Stimulated activated CD4-positive, alpha-beta T cell treated with anti-CD3 and anti-CD28 coated beads, Interleukin-12 subunit alpha, Interleukin-12 subunit beta, amount 100 ng/mL, for 24 hours (primary cell): ENCODE data around the gene HAPSTR1.
"Not testable (repeated sequence)": the region's sequence is repeated elsewhere in the genome, so short reads cannot be mapped to it uniquely, and the experiment has no call there.

ENCODE experiments used
- DNase-seq, 2 experiments: peaks; one replicate each; pipeline ENCODE4 v3.0.0-alpha.2; 2020; ENCODE audit warnings: low read depth in 2 of 2

The HAPSTR1 gene

GRCh38 chr16:9071377-9071776 lies 20.1 kb upstream of the HAPSTR1 start:
- no peak for DNase-seq

DNA sequence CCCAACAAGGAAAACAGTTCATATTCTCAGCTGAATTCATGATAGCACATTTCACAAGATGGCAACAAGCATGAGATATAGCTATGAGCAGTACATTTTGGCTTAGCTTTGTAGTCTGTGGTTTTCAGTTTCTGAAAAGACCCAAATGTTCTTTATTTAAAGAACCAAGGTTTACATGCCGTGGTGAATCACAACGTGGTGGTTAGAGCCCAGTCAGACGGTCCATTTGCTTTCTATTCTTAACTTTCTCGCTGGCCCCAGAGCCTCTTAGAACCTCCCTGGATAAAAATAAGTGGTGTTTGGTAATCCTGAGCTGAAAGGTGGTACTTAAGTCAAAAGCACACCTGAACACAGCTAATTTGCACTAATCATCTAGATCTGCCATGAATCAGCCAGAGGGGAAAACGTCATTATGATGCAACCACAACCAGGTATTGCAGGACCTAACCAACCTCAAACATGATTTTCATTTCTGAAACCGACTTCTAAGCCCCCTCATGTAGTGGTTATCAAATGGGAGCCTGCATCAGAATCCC lies 18.6 kb upstream of the HAPSTR1 start:
- no peak for DNase-seq

- no peak for DNase-seq
Measured at GRCh38 chr16:9075299-9076071, 16.0 kb upstream of the HAPSTR1 start.

DNA sequence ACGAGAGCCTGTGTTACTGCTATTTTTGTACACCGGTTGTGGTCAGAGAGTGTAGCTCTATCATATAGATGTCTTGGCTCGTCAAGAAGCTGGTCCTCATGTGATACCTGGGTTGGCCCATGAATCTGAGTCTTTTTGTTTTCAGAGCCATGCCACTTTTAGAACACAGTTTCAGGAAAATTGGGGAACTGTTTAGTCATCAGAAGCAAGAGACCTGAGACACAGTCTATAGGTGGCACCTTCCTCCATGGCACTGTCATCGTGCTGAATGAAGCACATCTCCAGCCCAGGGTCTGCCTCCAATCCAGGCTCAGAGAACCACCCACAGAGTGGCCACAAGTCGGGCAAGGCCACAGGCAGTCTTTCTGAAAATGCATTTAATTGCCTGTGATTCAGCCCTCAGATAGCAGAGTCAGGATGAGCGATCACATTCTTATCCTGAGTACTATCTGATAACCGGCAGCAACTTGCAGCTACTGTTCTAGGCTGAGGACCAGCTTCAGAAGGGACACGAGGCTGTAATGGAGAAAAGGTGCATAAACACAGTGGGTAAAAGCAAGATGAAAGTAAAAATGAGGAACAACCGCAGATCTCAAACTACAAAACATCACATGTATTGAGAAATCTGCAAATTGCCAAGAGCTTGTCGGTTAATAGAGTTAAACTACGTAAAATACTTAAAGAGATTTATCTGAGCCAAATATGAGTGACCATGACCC lies 14.2 kb upstream of the HAPSTR1 start:
- DNase-seq = no peak

GRCh38 chr16:9078467-9079429 lies 12.7 kb upstream of the HAPSTR1 start:
- DNase-seq = peak in 1 of 2 experiments; percentile 36

DNA sequence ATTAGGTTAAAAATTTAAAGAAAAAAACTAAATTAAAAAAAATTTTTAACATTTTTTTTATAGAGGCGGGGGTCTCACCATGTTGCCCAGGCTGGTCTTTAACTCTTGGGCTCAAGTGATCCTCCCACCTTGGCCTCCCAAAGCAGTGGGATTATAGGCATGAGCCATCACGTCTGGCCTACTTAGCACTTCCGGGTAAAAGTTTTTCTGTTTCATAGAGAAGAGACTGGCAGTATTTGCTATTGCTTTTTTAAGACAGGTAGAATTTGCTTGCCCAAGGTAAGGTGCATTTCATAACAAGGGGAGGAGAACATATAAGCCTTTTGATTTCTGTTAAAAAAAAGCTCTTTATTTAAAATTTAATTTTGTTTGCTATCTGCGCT lies 12.0 kb upstream of the HAPSTR1 start:
- no peak for DNase-seq

DNA sequence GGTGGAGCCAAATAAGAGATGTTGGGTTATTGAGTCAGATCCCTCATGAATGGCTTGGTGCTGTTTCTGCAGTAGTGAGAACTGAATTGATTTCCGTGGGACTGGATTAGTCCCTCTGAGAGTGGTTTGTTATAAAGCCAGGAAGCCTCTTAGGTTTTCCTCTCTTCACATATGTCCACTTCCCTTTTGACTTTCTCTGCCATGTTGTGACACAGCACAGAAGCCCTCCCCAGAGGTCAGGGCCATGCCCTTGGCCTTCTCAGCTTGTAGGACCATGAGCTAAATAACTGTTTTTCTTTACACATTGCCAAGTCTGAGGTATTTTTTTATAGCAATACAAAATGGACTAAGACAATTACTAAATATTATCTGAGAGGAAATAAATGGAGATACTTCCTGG lies 10.3 kb upstream of the HAPSTR1 start:
- DNase-seq = no peak

DNA sequence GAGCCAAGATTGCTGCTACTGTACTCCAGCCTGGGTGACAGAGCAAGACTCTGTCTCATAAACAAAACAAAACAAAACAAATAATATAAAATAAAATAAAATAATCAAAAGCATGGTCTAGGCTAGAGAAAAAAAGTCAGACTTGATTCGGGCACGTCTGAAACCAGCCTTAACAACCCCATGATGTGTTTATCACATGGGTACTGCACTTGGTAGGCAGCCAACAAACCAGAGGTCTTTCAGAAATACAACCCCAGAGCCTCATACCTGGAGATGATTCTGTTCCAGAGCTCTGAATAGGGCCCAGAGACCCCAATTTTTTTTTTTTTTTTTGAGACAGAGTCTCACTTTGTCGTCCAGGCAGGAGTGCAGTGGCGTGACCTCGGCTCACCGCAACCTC lies 9.6 kb upstream of the HAPSTR1 start:
- no peak for DNase-seq

GRCh38 chr16:9082422-9082821 lies 9.0 kb upstream of the HAPSTR1 start:
- no peak for DNase-seq

DNA sequence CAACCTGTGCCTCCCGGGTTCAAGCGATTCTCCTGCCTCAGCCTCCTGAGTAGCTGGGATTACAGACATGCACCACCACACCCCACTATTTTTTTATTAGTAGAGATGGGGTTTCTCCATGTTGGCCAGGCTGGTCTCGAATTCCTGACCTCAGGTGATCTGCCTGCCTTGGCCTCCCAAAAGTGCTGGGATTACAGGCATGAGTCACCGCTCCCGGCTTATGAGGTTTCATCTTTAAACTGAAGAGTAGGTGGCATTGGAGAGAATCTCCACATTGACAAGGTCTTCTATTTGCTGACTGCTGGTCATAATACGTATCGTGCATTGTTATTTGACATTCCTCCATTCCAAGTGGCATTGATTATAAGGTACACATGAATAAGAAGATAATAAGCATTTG lies 3.7 kb upstream of the HAPSTR1 start:
- DNase-seq = not testable (repeated sequence)

GRCh38 chr16:9088848-9089247 lies 2.6 kb upstream of the HAPSTR1 start:
- no peak for DNase-seq

GRCh38 chr16:9089660-9090059 lies 1.8 kb upstream of the HAPSTR1 start:
- no peak for DNase-seq

DNA sequence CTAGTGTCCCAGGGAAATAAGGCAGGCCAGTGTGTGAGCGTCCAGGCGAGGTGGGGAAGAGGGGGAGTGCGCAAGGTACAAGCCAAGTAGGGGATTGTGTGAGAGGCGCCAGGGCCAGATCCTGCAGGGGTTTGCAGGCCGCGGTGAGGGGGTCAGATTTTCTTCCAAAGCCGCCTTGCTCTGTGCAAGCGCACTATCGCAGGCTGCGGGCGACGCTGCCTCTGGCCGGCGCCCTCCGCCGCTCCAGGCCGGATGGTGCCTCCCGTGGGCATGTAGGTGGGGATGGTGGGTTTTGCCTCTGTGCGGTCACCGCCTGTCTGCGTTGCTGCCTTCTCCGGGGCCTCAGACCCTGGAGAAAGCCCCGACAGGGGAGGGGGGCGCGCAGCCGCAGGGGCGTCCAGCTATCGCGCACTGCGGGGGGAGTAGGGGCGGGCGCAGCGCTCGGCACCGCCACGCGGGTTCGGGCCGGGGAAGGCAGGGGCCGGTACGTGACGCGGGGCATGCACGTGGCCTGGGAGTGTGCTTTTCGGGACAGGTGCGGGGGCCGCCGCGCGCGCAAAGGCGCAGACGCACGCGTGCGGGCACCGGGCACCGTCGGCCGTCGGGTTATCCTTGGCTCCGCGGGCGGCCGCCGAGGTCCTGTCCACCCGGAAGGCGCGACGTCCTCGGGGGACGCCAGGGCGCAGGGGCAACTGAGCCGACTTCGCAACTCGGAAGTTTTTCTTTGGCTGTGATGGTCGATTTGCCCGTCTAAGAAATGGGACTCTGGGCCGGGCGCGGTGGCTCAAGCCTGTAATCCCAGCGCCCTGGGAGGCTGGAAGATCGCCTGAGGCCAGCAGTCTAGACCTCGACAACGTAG lies 1.1 kb upstream of the HAPSTR1 start:
- DNase-seq = no peak

- DNase-seq = no peak
Measured at GRCh38 chr16:9091867-9092281, 430 bp downstream of the HAPSTR1 start.

DNA sequence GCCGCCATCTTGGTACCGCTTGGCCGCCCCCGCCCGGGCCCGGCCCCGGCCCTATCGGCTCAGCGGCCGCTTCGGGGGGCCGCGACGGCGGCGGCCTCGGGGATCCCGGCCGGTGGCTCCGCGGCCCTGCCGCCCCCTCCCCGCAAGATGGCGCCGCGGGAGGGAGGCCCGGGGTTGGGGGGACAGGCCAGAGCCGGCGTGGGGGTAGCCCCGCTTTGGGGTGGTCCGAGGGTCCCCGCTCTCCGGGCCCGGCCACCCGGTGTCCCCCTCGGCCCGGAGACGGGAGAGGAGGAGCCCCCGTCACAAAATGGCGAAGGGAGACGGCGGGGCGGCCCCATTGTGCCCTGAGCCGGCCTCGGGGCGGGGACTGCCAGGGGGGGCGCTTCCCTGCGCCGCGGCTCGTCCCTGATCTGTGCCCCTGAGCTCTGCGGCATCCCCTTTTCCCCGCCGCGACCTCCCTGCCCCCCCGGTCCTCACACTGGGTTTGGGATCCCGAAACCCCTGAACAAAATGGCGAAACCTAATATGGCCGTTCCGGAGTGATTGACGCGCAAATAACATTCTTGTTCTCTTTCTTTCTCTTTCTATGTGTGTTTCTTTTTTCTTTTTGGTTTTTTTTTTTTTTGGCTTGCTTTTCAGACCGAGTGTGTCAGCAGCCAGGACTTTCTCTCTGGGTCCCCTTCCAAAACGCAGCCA lies 986 bp downstream of the HAPSTR1 start:
- DNase-seq = no peak

DNA sequence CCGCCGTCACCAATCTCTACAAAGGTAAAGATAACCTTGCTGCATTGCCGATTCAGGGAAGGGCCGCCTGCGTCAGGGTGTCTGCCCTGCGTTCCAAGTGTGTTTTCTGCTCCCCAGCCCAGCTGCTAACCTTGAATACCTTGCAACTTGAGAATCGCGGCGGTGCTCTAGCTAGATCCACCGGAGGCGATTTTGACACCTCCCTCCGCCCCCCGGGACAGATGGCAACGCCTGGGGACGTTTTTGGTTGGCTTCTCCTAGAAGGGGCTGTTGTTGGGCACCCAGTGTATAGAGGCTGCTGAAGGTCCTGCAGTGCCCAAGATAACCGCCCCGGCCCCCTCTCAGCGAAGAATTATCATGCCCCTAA lies 1.5 kb downstream of the HAPSTR1 start:
- DNase-seq = no peak

DNA sequence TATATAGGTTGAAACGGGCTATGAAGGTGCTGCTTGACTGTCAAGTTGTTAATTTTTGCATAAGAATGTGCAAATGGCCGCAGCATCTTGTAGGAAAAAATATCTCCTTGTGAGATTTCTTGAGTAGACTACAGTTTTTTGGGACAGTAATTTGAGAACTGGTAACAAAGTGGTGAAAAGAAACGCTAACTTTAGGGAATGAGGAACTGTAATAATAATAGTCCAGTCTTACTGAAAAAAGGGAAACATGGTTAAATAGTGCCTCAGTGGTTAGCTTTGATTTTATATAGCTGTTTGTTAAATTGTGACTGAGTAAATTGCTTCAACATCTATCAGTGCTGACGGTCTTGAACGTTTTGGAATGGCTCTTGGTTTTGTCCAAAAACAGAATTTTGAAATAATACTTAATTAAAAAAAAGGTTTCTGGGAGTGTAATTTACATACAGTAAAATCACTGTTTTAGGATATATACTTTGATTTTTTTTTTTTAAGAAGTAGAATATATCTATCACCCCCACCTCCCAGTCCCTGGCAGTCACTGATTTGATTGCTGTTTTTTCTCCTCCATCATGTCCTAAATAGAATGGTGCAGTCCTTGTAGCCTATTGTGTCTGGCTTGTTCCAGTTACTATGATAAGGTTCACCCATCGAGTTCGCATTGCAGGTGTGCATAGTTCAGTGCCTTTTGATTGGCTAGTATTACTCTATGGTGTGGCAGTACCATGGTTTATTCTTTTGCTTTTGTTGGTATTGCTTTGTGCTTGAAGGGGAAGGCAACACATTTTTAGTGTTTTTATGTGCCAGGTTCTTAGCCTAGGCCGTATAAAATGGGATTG lies 2.8 kb downstream of the HAPSTR1 start:
- no peak for DNase-seq

DNA sequence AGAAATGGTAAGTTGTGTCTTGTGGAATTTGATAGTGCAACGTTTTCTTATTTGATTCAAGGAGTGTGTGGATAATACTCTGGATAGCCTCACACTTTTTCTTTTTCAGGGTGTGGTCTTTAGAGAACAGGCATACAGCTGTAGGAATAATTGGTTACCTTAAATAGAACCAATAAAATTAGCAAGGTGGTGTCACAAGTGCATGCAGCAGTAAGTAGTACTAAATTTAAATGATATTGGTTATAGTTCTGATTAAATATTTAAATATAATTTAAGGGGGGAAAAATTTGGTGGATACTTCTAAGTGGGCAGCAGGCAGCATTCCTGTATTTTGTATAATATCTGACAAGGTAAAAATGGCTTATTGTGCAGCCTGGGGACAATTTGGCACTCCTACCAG lies 3.7 kb downstream of the HAPSTR1 start:
- DNase-seq = no peak

GRCh38 chr16:9095656-9096397 lies 4.4 kb downstream of the HAPSTR1 start:
- DNase-seq = no peak
